Lower leg skin (tissue), 4 donors: ENCODE data around the gene KCNB1. TPM values are rescaled to one million over a fixed set of nuclear protein-coding genes. Genes with fewer than 3 reads are reported as not detected.

Experiments used
- DNase-seq, 2 donors: peaks; one replicate each; pipeline ENCODE4 v3.0.0-alpha.2; 2019; ENCODE audit warnings: low spot score in 2 of 2
- H3K4me3 ChIP-seq: fragments of 200-600 bp; sonication (generic); 2 replicates; pipeline ENCODE4 v1.5.1; 2017; ENCODE audit warnings: mild to moderate bottlenecking, low read depth; ENCODE audit not compliant: poor library complexity, severe bottlenecking
- CTCF ChIP-seq, 3 donors: fragments of 450-650 bp; IDR thresholded peaks; one replicate each; pipeline ENCODE4 v1.5.1; 2016; ENCODE audit warnings: antibody characterized with exemption in 3 of 3, mild to moderate bottlenecking in 3 of 3, moderate library complexity in 2 of 3
- POLR2A ChIP-seq, 2 donors: fragments of 450-650 bp; IDR thresholded peaks; one replicate each; pipeline ENCODE4 v1.6.1; 2016 to 2017; ENCODE audit warnings: antibody characterized with exemption in 2 of 2, mild to moderate bottlenecking in 1 of 2, moderate library complexity in 1 of 2
- WGBS, 2 donors: methylation state at CpG; one replicate each; pipeline ENCODE4 v1.1.5; 2018; 5-methylcytosine and 5-hydroxymethylcytosine counted together
- intact Hi-C: fragments of 100-400 bp; cut with DNase I; formaldehyde crosslinking; loops from one replicate; pipeline ENCODE4 v1.15.0; 2023; ENCODE audit warnings: low total_unique reads
- total RNA-seq, 4 donors: library from RNA; depleted of rRNA; stranded (reverse); fragments of >200 nt; gene quantifications; one replicate each; pipeline ENCODE4 v1.1.0, GENCODE V29; 2016

KCNB1 gene
- total RNA-seq, 4 donors from 2014 or later = 0.30 to 5.2 (median 0.81) TPM

- 59 to 73% methylated on average over 3 of the region's 3 CpGs for WGBS, 2 donors
- TF ChIP-seq POLR2A (IDR thresholded peaks at IDR 0.05) (no peak), CTCF (IDR thresholded peaks at IDR 0.05) (no peak)
- H3K4me3 ChIP-seq = no peak overlapping the region
- no peak for DNase-seq
- intact Hi-C loops = no loop called here
Measured at GRCh38 chr20:49346682-49347081, 135.8 kb downstream of the KCNB1 start.

- WGBS, 2 donors = 12 to 17% methylated on average over 14 of the region's 14 CpGs
- intact Hi-C loops = no loop called here
- no peak overlapping the region for H3K4me3 ChIP-seq
- peak; percentile 54 to 95 for DNase-seq
- no peak for TF ChIP-seq CTCF (IDR thresholded peaks at IDR 0.05)
- no peak for TF ChIP-seq POLR2A (IDR thresholded peaks at IDR 0.05)
Measured at GRCh38 chr20:49345524-49345923, 136.9 kb downstream of the KCNB1 start.

- intact Hi-C loops = no loop called here
- WGBS, 2 donors = 14 to 19% methylated on average over 9 of the region's 9 CpGs
- peak; percentile 71 to 91 for DNase-seq
- no peak overlapping the region for H3K4me3 ChIP-seq
- TF ChIP-seq POLR2A (IDR thresholded peaks at IDR 0.05) (no peak), CTCF (IDR thresholded peaks at IDR 0.05) (no peak)
Measured at GRCh38 chr20:49344975-49345374, 137.5 kb downstream of the KCNB1 start.

GRCh38 chr20:49344140-49344539 is 138.3 kb downstream of the KCNB1 start:
- no peak overlapping the region for H3K4me3 ChIP-seq
- WGBS, 2 donors = 78 to 87% methylated on average over 2 of the region's 2 CpGs
- TF ChIP-seq POLR2A (IDR thresholded peaks at IDR 0.05) = no peak
- no peak for TF ChIP-seq CTCF (IDR thresholded peaks at IDR 0.05)
- intact Hi-C loops = no loop called here
- no peak for DNase-seq

GRCh38 chr20:49343246-49343645 is 139.2 kb downstream of the KCNB1 start:
- TF ChIP-seq POLR2A (IDR thresholded peaks at IDR 0.05) = no peak
- no peak for DNase-seq
- WGBS, 2 donors = 73 to 82% methylated on average over 9 of the region's 9 CpGs
- no peak overlapping the region for H3K4me3 ChIP-seq
- intact Hi-C loops = no loop called here

- TF ChIP-seq CTCF (IDR thresholded peaks at IDR 0.05) (no peak), POLR2A (IDR thresholded peaks at IDR 0.05) (no peak)
- H3K4me3 ChIP-seq = no peak overlapping the region
- DNase-seq = no peak
- intact Hi-C loops = no loop called here
- WGBS, 2 donors = 50 to 67% methylated on average over 14 of the region's 14 CpGs
Measured at GRCh38 chr20:49340161-49340966, 142.1 kb downstream of the KCNB1 start.
